Kidney (tissue), 14 donors: ENCODE data around the gene SLFN14. TPM values are rescaled to one million over a fixed set of nuclear protein-coding genes. Genes with fewer than 3 reads are reported as not detected.
A peak's percentile ranks its signal among the peaks of the same experiment; 100 is the strongest.
"Not testable (repeated sequence)": the region's sequence is repeated elsewhere in the genome, so short reads cannot be mapped to it uniquely, and the experiment has no call there.

Experiments used
- DNase-seq, 5 donors: peaks; one replicate each; pipeline ENCODE4 v3.0.0-alpha.2; 2013 to 2020
- FAIRE-seq: peaks from 2 replicates; lab custom pipeline; 2012; peaks lifted over from hg19 to GRCh38; lab: Jason Lieb, UNC
- H3K27ac ChIP-seq, 2 donors: one replicate each; pipeline ENCODE4 v1.7.0; 2013; ENCODE audit warnings: low read depth in 2 of 2, low read length in 2 of 2, inconsistent platforms in 1 of 2
- H3K27me3 ChIP-seq: one replicate; pipeline ENCODE4 v1.7.1; 2013; ENCODE audit warnings: low read length, inconsistent platforms; ENCODE audit not compliant: control insufficient read depth, insufficient read depth
- H3K36me3 ChIP-seq, 3 donors: one replicate each; pipeline versions ENCODE4 v1.7.0 to v1.7.1; 2013; ENCODE audit warnings: low read length in 3 of 3, control low read depth in 1 of 3, inconsistent platforms in 1 of 3; ENCODE audit not compliant: insufficient read depth in 3 of 3, control insufficient read depth in 2 of 3
- H3K4me1 ChIP-seq, 3 donors: one replicate each; pipeline versions ENCODE4 v1.7.0 to v1.7.1; 2013; ENCODE audit warnings: low read length in 3 of 3, inconsistent platforms in 1 of 3, low read depth in 1 of 3; ENCODE audit not compliant: control insufficient read depth in 2 of 3, insufficient read depth in 2 of 3
- H3K4me3 ChIP-seq, 3 donors: one replicate each; pipeline versions ENCODE4 v1.7.0 to v1.8.1; 2013; ENCODE audit warnings: low read length in 3 of 3, control low read depth in 1 of 3, inconsistent platforms in 1 of 3
- H3K9ac ChIP-seq, 3 donors: one replicate each; pipeline versions ENCODE4 v1.7.0 to v1.7.1; 2013; ENCODE audit warnings: low read length in 3 of 3, control low read depth in 1 of 3, inconsistent platforms in 1 of 3
- H3K9me3 ChIP-seq, 3 donors: one replicate each; pipeline versions ENCODE4 v1.7.0 to v1.7.1; 2013; ENCODE audit warnings: low read length in 3 of 3, control low read depth in 1 of 3, inconsistent platforms in 1 of 3; ENCODE audit not compliant: control insufficient read depth in 2 of 3, insufficient read depth in 1 of 3
- intact Hi-C: fragments of 100-400 bp; cut with DNase I; formaldehyde crosslinking; loops from one replicate; pipeline ENCODE4 v1.11.1; 2022
- polyA plus RNA-seq: library from polyadenylated mRNA; stranded (reverse); fragments of 350-450 nt; fragmentation: Illumina TruSeq; extraction: RNeasy Lipid Tissue Mini Kit (QIAGEN cat#74804); gene quantifications from one replicate; pipeline ENCODE4 v1.2.3, GENCODE V29; 2014; ENCODE audit warnings: low read depth, low replicate concordance; ENCODE audit not compliant: insufficient read depth
- total RNA-seq: library from RNA; stranded (reverse); fragmentation: NEBNext Ultra II Directional; extraction: Animal tissue kit (Norgen Biotek cat#: 25700); gene quantifications from one replicate; pipeline ENCODE4 v1.2.1, GENCODE V29; 2021
- TF ChIP-seq, protein P1 (sequence below): IDR thresholded peaks from 3 replicates; pipeline ENCODE4 v1.5.1; 2012; ENCODE audit warnings: mild to moderate bottlenecking, moderate library complexity, borderline replicate concordance; ENCODE audit not compliant: insufficient read depth; ENCODE audit errors: extremely low read depth
- donor health status: control.
- donor health status: control.
- donor health status: control.
- donor health status: control.
- donor health status: control.
- donor health status: DM: yes; HTN: yes; CAD: no.
- donor health status: Normal renal cell carcinoma (clear cell type).

SLFN14 gene
- total and polyA plus RNA-seq, 2 donors from 2014 or later = 0.09 TPM; not detected in 1

DNA sequence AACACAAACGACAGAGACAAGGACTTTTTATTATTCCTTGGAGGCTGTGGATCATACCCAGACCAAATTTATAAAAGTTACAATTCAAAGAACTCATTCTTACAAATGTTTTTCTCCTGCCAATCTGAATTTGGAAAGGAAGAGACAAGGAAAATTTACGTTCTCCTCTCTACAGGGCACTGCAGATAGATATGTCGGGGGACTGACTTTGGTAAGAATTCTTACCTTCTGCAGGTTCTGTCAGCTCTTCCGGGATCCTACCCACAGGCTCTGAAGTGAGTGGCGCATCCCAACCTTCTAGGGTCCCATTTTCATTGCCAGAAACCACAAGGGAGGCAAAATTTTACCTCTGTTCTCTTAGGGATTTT, 21.0 kb downstream of the SLFN14 start:
- Histone ChIP-seq H3K27me3 (no peaks in the 10 kb centered on the region), H3K36me3 (no peaks in the 10 kb centered on the region), H3K4me1 (no peaks in the 10 kb centered on the region), H3K4me3 (no peak overlapping the region), H3K9me3 (no peaks in the 10 kb centered on the region), H3K9ac (no peak overlapping the region), H3K27ac (no peak overlapping the region)
- intact Hi-C loops = loop anchor here (5.0 kb wide), 1 partner anchor 227 kb away; no protein-coding TSS in a partner anchor
- FAIRE-seq (no peak), DNase-seq (no peak)
- TF ChIP-seq, protein P1, sequence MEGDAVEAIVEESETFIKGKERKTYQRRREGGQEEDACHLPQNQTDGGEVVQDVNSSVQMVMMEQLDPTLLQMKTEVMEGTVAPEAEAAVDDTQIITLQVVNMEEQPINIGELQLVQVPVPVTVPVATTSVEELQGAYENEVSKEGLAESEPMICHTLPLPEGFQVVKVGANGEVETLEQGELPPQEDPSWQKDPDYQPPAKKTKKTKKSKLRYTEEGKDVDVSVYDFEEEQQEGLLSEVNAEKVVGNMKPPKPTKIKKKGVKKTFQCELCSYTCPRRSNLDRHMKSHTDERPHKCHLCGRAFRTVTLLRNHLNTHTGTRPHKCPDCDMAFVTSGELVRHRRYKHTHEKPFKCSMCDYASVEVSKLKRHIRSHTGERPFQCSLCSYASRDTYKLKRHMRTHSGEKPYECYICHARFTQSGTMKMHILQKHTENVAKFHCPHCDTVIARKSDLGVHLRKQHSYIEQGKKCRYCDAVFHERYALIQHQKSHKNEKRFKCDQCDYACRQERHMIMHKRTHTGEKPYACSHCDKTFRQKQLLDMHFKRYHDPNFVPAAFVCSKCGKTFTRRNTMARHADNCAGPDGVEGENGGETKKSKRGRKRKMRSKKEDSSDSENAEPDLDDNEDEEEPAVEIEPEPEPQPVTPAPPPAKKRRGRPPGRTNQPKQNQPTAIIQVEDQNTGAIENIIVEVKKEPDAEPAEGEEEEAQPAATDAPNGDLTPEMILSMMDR = no peak

DNA sequence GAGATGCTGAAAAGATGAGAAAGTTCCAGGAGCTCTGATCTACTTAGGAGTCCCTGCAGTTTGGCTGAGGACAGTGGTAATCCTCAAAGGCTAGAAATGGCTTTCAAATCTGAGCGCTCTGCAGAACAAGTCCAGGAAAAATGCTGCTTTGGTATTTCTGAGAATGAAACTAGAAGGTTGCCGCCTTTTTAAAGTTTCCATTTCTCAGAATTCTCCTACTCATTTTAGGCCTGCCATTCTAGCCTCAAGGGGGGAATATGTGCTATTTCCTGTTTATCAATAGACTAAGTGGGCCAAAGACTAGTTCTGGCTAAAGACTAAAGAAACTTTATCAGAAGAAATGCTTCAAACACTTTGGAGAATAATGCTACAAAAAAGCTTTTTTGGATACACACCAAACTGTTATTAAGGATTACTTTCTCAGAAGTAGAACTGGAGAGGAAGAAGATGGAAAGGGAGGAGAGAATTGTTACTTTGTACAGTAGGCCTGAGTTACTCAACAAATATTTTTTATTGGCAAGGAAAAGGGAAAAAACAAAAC, 22.9 kb downstream of the SLFN14 start, which contains the start of gene SLFN12L:
SLFN12L (minus strand) TSS at position 78 of the 541 bp plus-strand sequence. CDS start 15,314 bp downstream, outside the sequence.
- no peak for FAIRE-seq
- TF ChIP-seq, protein P1 = no peak
- intact Hi-C loops = loop anchor here (5.0 kb wide), 1 partner anchor 225 kb away; no protein-coding TSS in a partner anchor
- H3K36me3 ChIP-seq = no peaks in the 10 kb centered on the region
- no peaks in the 10 kb centered on the region for H3K4me1 ChIP-seq
- no peak for DNase-seq
- H3K9ac ChIP-seq = no peak within 1 kb of the TSS
- peak within 1 kb of the TSS in 1 of 2 donors; percentile 28 for H3K27ac ChIP-seq
- no peaks in the 10 kb centered on the region for H3K9me3 ChIP-seq
- H3K4me3 ChIP-seq = no peak within 1 kb of the TSS
- H3K27me3 ChIP-seq = no peaks in the 10 kb centered on the region

DNA sequence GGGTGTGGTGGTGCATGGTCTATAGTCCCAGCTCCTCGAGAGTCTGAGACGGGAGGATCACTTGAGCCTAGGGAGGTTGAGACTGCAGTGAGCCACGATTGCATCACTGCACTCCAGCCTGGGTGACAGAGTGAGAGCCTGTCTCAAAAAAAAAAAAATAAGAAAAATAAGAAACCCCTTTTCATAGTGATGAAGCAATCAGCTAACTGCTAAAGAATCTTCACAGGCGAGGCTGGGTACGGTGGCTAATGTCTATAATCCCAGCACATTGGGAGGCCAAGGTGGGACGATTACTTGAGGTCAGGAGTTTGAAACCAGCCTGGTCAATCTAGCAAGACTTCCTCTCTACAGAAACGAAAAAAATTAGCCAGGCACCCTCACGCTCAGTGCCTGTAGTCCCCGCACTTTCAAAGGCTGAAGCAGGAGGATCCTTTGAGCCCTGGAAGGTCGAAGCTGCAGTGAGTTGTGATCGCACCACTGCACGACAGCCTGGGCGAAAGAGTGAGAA, 23.9 kb downstream of the SLFN14 start:
- intact Hi-C loops = loop anchor here (5.0 kb wide), 1 partner anchor 224 kb away; no protein-coding TSS in a partner anchor
- DNase-seq (no peak), FAIRE-seq (no peak)
- H3K27me3 ChIP-seq = no peaks in the 10 kb centered on the region
- H3K4me1 ChIP-seq = no peaks in the 10 kb centered on the region
- H3K9me3 ChIP-seq = no peaks in the 10 kb centered on the region
- H3K4me3 ChIP-seq = no peak overlapping the region
- no peak overlapping the region for H3K27ac ChIP-seq
- H3K9ac ChIP-seq = no peak overlapping the region
- no peaks in the 10 kb centered on the region for H3K36me3 ChIP-seq
- TF ChIP-seq, protein P1 = no peak

DNA sequence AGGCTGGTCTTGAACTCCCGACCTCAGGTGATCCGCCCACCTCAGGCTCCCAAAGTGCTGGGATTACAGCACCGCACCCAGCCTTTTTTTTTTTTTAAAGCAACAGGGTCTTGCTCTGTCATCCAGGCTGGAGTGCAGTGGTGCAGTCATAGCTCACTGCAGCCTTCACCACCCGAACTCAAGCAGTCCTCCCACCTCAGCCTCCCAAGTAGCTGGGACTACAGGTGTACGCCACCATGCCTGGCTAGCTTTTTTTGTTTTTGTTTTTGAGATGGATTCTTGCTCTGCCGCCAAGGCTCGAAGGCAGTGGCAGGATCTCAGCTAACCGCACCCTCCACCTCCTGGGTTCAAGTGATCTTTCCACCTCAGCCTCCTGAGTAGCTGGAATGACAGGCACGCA, 25.2 kb downstream of the SLFN14 start:
- not testable (repeated sequence) for H3K4me1 ChIP-seq, H3K27me3 ChIP-seq, FAIRE-seq, H3K27ac ChIP-seq, H3K4me3 ChIP-seq, H3K9me3 ChIP-seq, H3K9ac ChIP-seq, H3K36me3 ChIP-seq, DNase-seq
- intact Hi-C loops = loop anchor here (5.0 kb wide), 1 partner anchor 223 kb away; no protein-coding TSS in a partner anchor
